ENCODE measurements around the gene SELENON. TPM values are rescaled to one million over a fixed set of nuclear protein-coding genes. Genes with fewer than 3 reads are reported as not detected.

Gene SELENON
- total RNA-seq, 1 experiment from 2014 or later, result 38.6 TPM

DNA sequence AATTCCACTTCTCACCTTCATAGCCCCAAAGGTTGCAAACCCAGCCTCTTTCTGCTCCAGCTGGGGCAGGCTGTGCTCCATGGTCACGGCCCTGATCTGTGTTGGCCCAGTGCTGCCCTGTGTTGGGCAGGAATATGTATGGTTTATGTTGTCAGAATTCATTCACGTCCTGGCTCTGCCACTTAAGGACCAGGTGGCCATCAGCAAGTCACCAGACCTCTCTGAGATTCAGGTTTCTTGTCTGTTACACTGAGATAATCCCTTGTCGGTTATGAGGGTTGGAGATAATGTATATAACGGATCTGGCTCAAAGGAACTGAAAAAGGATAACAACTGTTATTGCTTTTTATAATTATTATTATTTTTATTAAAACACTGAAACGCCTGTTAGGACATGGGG, 39.1 kb upstream of the SELENON start:
- ATAC-seq (no peak), DNase-seq (no peak)
- intact Hi-C loops (cut with micrococcal nuclease), result no loop called here
- no peak overlapping the region for H3K4me2 ChIP-seq (ENCODE audit: low read length)
- 0 out of 2 replicates have a peak, but pooled peaks cover 4% of the 10 kb centered on the region for H3K27me3 ChIP-seq (ENCODE audit: low read length)
- no peak overlapping the region for H3K27ac ChIP-seq (ENCODE audit: low read length)
- H3K36me3 ChIP-seq (ENCODE audit: low read depth, low read length), result no peaks in the 10 kb centered on the region
- CTCF ChIA-PET, result no interaction called here
- POLR2A ChIA-PET (ENCODE audit: unreplicated experiment), result no interaction called here
- TF ChIP-seq, protein P1, sequence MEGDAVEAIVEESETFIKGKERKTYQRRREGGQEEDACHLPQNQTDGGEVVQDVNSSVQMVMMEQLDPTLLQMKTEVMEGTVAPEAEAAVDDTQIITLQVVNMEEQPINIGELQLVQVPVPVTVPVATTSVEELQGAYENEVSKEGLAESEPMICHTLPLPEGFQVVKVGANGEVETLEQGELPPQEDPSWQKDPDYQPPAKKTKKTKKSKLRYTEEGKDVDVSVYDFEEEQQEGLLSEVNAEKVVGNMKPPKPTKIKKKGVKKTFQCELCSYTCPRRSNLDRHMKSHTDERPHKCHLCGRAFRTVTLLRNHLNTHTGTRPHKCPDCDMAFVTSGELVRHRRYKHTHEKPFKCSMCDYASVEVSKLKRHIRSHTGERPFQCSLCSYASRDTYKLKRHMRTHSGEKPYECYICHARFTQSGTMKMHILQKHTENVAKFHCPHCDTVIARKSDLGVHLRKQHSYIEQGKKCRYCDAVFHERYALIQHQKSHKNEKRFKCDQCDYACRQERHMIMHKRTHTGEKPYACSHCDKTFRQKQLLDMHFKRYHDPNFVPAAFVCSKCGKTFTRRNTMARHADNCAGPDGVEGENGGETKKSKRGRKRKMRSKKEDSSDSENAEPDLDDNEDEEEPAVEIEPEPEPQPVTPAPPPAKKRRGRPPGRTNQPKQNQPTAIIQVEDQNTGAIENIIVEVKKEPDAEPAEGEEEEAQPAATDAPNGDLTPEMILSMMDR (conservative IDR thresholded peaks at IDR 0.05; ENCODE audit: low read depth, low read length), result no peak
- H3K9me3 ChIP-seq (ENCODE audit: low read length), result no peaks in the 10 kb centered on the region
- no peak overlapping the region for H3K9ac ChIP-seq (ENCODE audit: low read length)
- no peak overlapping the region for H2AFZ ChIP-seq (ENCODE audit: low read length)
- no peaks in the 10 kb centered on the region for H3K79me2 ChIP-seq (ENCODE audit: low read length)
- no peaks in the 10 kb centered on the region for H3F3A ChIP-seq (ENCODE audit: low read length, unreplicated experiment)
- no peak overlapping the region for H3K4me3 ChIP-seq (ENCODE audit: low read length)
- H3K9me2 ChIP-seq (replicated peaks; ENCODE audit: low read length), result no peaks in the 10 kb centered on the region
- H4K20me1 ChIP-seq (ENCODE audit: low read length), result no peaks in the 10 kb centered on the region
- H3K4me1 ChIP-seq (ENCODE audit: insufficient read depth, low read length), result no peaks in the 10 kb centered on the region
- BruUV-seq (replicated peaks), result no TSS peak

DNA sequence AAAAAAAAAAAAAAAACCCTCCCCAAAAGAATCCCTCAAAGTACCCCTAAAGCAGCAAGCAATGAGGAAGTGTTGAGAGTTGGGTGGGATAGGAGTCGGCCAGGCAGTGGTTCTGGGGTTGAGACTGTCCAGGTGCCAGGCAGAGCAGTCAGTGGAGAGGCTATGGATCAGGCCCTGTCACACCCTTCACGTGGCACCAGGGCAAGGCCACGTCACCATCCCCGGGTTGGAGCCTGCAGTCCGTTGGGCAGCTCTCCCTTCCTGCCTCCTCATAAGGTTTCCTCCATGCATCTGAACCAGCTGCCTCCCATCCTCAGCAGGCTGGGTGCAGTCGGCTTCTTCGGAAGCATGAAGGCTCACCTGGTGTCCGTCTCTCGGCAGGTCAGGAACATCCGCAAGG, 36.5 kb upstream of the SELENON start:
- ChIA-PET POLR2A (ENCODE audit: unreplicated experiment) (no interaction called here), CTCF (no interaction called here)
- Histone ChIP-seq H3K9me3 (ENCODE audit: low read length) (no peaks in the 10 kb centered on the region), H3K9ac (ENCODE audit: low read length) (no peak overlapping the region), H3K27me3 (ENCODE audit: low read length) (no peaks in the 10 kb centered on the region), H3F3A (ENCODE audit: low read length, unreplicated experiment) (no peaks in the 10 kb centered on the region), H3K79me2 (ENCODE audit: low read length) (no peaks in the 10 kb centered on the region), H4K20me1 (ENCODE audit: low read length) (no peaks in the 10 kb centered on the region), H3K4me1 (ENCODE audit: insufficient read depth, low read length) (no peaks in the 10 kb centered on the region), H3K27ac (ENCODE audit: low read length) (no peak overlapping the region), H2AFZ (ENCODE audit: low read length) (no peak overlapping the region), H3K36me3 (ENCODE audit: low read depth, low read length) (no peaks in the 10 kb centered on the region), H3K4me2 (ENCODE audit: low read length) (no peak overlapping the region), H3K9me2 (replicated peaks; ENCODE audit: low read length) (no peaks in the 10 kb centered on the region), H3K4me3 (ENCODE audit: low read length) (no peak overlapping the region)
- no peak for ATAC-seq
- TF ChIP-seq EZH2 (IDR thresholded peaks at IDR 0.05; ENCODE audit: low read length, unreplicated experiment), result no peak
- TF ChIP-seq, protein P1 (conservative IDR thresholded peaks at IDR 0.05; ENCODE audit: low read depth, low read length), result no peak
- TF ChIP-seq EZH2phosphoT487 (IDR thresholded peaks at IDR 0.05; ENCODE audit: borderline replicate concordance, low read length), result no peak
- BruUV-seq (replicated peaks), result no TSS peak
- DNase-seq, result no peak
- intact Hi-C loops (cut with micrococcal nuclease), result no loop called here

DNA sequence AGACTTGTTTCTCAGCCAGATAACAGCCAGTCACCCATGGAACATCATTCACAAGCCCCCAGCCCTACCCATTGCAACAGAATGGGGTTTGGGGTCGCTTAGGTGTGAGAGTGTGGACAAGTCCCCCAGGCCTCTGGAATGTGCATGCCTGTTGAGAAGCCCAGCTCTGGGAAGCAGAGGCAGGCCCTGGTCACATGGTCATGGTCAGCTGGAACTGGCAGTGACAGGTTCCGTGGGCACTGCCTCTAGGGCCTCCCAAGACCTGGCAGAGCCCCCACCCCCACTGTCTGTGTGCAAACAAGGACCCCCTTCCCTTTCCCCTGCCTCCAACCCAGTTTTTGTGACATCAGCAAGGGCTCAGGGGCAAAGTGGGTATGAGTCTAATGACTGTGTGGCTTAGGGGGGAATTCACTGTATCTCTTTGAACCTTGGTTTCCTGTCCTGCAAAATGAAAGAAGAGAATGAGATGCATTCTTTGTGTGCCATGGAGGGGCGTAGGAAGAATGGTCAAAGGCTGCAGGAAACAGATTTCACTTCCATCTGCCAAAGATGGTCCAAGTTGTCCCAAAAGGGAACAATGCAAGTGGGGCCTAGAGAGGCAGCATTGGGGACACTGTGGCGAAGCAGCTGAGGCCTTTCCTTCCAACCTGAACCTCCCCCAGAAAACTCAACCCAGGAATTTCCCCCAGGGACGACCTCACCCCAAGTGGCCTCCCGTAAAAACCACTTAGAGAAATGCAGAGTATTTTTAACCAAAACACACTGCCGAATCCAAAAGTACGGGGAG, 34.7 kb upstream of the SELENON start:
- Histone ChIP-seq H3K27ac (ENCODE audit: low read length) (no peak overlapping the region), H3K9me2 (replicated peaks; ENCODE audit: low read length) (no peaks in the 10 kb centered on the region), H3K79me2 (ENCODE audit: low read length) (no peaks in the 10 kb centered on the region), H2AFZ (ENCODE audit: low read length) (no peak overlapping the region), H3K4me2 (ENCODE audit: low read length) (no peak overlapping the region), H3F3A (ENCODE audit: low read length, unreplicated experiment) (no peaks in the 10 kb centered on the region), H3K4me1 (ENCODE audit: insufficient read depth, low read length) (no peaks in the 10 kb centered on the region), H4K20me1 (ENCODE audit: low read length) (no peaks in the 10 kb centered on the region), H3K36me3 (ENCODE audit: low read depth, low read length) (no peaks in the 10 kb centered on the region), H3K4me3 (ENCODE audit: low read length) (no peak overlapping the region), H3K9me3 (ENCODE audit: low read length) (no peaks in the 10 kb centered on the region), H3K27me3 (ENCODE audit: low read length) (no peaks in the 10 kb centered on the region), H3K9ac (ENCODE audit: low read length) (no peak overlapping the region)
- ChIA-PET POLR2A (ENCODE audit: unreplicated experiment) (no interaction called here), CTCF (no interaction called here)
- no peak for ATAC-seq
- no TSS peak for BruUV-seq (replicated peaks)
- DNase-seq, result no peak
- intact Hi-C loops (cut with micrococcal nuclease), result no loop called here
- TF ChIP-seq, protein P1 (conservative IDR thresholded peaks at IDR 0.05; ENCODE audit: low read depth, low read length), result no peak
- TF ChIP-seq EZH2phosphoT487 (IDR thresholded peaks at IDR 0.05; ENCODE audit: borderline replicate concordance, low read length) (no peak), EZH2 (IDR thresholded peaks at IDR 0.05; ENCODE audit: low read length, unreplicated experiment) (no peak)

All from PC-3 (cell line).